ENCODE results near the gene SPATA6L.

DNA sequence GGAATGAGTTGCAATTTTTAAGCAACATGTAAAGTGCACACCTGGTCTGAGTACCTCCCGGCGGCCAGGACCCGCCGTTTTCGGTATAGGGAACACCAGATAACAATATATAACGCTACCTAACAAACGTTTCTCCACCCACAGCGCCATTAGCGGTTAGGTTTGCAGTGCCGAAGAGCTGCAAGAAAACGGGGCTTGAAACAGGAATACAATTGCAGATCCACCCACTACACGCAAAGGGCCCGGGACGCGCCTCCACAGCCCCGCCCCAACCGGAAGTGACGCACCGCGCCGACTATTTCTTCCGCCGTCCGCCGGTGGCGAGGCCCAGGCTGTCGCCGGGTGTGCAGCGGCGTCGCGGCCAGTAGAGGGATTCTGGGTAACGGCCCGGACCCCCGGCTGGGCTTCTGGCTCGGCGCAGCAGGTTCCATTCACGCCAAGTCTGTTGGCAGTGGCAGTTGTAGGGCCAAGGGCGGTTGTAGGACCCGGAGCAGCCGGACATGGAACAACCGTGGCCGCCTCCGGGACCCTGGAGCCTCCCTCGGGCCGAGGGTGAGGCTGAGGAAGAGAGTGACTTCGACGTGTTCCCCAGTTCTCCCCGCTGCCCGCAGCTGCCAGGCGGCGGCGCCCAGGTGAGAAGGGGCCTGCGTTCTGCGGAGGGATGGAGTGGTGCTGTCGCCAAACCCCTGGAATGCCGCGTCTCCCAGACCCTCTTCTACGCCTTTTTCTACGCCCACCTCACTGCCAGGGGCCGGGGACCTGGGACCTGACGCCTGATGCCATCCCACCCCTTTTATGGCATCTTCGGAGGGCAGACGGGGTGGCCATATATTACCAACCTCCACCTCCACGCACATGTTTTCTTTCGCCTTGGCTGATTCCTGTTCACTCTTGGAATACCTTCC, 13.2 kb upstream of the SPATA6L start, which contains the start of gene CDC37L1:
- TF ChIP-seq, protein P1, sequence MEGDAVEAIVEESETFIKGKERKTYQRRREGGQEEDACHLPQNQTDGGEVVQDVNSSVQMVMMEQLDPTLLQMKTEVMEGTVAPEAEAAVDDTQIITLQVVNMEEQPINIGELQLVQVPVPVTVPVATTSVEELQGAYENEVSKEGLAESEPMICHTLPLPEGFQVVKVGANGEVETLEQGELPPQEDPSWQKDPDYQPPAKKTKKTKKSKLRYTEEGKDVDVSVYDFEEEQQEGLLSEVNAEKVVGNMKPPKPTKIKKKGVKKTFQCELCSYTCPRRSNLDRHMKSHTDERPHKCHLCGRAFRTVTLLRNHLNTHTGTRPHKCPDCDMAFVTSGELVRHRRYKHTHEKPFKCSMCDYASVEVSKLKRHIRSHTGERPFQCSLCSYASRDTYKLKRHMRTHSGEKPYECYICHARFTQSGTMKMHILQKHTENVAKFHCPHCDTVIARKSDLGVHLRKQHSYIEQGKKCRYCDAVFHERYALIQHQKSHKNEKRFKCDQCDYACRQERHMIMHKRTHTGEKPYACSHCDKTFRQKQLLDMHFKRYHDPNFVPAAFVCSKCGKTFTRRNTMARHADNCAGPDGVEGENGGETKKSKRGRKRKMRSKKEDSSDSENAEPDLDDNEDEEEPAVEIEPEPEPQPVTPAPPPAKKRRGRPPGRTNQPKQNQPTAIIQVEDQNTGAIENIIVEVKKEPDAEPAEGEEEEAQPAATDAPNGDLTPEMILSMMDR (conservative IDR thresholded peaks at IDR 0.05 in 1 of 2, IDR thresholded peaks at IDR 0.05 in 1 of 2; ENCODE audit: extremely low read depth in 1 of 2, insufficient read depth in 1 of 2, low read depth in 1 of 2, low read length in 2 of 2) = peak; percentile 32 to 65
- no peak for TF ChIP-seq EZH2 (IDR thresholded peaks at IDR 0.05; ENCODE audit: borderline replicate concordance, low read length)

All from mammary epithelial cell (primary cell).